C4-2B (cell line): ENCODE data around the gene PBX1.

Experiments
- H3K27ac ChIP-seq: fragments of 450-650 bp; 2 replicates; pipeline ENCODE4 v1.5.1; 2017
- CTCF ChIP-seq: fragments of 450-650 bp; conservative IDR thresholded peaks from 2 replicates; pipeline ENCODE4 v1.5.1; 2017; ENCODE audit warnings: mild to moderate bottlenecking
- ZFX ChIP-seq: fragments of 450-650 bp; IDR thresholded peaks from 2 replicates; pipeline ENCODE4 v1.6.1; 2017

Gene PBX1

GRCh38 chr1:164692420-164692819 is 133.4 kb downstream of the PBX1 start:
- no peak overlapping the region for H3K27ac ChIP-seq
- TF ChIP-seq CTCF (no peak), ZFX (no peak)

GRCh38 chr1:164693564-164694359 is 134.8 kb downstream of the PBX1 start:
- TF ChIP-seq ZFX (no peak), CTCF (no peak)
- H3K27ac ChIP-seq: no peak overlapping the region

GRCh38 chr1:164694505-164694904 is 135.5 kb downstream of the PBX1 start:
- TF ChIP-seq CTCF: no peak
- TF ChIP-seq ZFX: no peak
- no peak overlapping the region for H3K27ac ChIP-seq

GRCh38 chr1:164695956-164696665 is 137.1 kb downstream of the PBX1 start:
- H3K27ac ChIP-seq: no peak overlapping the region
- TF ChIP-seq CTCF (no peak), ZFX (no peak)

GRCh38 chr1:164699815-164700491 is 141.0 kb downstream of the PBX1 start:
- H3K27ac ChIP-seq: no peak overlapping the region
- TF ChIP-seq CTCF (no peak), ZFX (no peak)

- TF ChIP-seq ZFX (no peak), CTCF (no peak)
- H3K27ac ChIP-seq: no peak overlapping the region
These were observed 141.7 kb downstream of the PBX1 start for GRCh38 chr1:164700683-164701082.
